Measurements from ENCODE around the gene ATP6V0A4.

DNA sequence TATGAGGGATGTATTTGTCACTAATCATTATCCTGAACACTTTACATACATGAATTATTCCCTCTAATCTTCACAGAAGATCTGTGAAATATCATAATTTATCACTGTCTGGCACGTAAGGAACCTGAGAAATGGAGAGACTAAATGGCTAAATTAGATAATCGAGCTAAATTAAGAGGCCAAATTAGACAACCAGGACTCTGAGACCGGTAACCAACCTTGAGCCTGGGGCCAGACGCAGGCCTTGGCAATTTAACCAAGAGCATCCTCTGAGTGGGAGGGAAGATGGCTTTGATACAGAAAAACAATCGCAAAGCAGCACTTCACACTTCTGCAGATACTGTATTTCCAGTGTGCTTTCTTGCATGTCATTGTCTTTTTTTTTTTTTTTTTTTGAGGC lies 118.2 kb downstream of the ATP6V0A4 start:
- TF ChIP-seq, protein P1, sequence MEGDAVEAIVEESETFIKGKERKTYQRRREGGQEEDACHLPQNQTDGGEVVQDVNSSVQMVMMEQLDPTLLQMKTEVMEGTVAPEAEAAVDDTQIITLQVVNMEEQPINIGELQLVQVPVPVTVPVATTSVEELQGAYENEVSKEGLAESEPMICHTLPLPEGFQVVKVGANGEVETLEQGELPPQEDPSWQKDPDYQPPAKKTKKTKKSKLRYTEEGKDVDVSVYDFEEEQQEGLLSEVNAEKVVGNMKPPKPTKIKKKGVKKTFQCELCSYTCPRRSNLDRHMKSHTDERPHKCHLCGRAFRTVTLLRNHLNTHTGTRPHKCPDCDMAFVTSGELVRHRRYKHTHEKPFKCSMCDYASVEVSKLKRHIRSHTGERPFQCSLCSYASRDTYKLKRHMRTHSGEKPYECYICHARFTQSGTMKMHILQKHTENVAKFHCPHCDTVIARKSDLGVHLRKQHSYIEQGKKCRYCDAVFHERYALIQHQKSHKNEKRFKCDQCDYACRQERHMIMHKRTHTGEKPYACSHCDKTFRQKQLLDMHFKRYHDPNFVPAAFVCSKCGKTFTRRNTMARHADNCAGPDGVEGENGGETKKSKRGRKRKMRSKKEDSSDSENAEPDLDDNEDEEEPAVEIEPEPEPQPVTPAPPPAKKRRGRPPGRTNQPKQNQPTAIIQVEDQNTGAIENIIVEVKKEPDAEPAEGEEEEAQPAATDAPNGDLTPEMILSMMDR (conservative IDR thresholded peaks at IDR 0.05; ENCODE audit: low read depth, low read length), result no peak
- no peak for TF ChIP-seq EZH2 (IDR thresholded peaks at IDR 0.05; ENCODE audit: borderline replicate concordance, low read depth, low read length, poor library complexity, severe bottlenecking)

Data from A673 (cell line).